Measurements from ENCODE around the gene WDR90.
"Not testable (repeated sequence)": the region's sequence is repeated elsewhere in the genome, so short reads cannot be mapped to it uniquely, and the experiment has no call there.

Gene WDR90

GRCh38 chr16:677316-678190, 28.4 kb downstream of the WDR90 start:
- no peak for DNase-seq

GRCh38 chr16:678209-678857, 29.2 kb downstream of the WDR90 start:
- no peak for DNase-seq

GRCh38 chr16:678858-679813, 30.0 kb downstream of the WDR90 start:
- peak; percentile 69 for DNase-seq

GRCh38 chr16:679814-680624, 30.9 kb downstream of the WDR90 start, which contains the start of gene STUB1:
STUB1 (plus strand) TSS chr16:680410; CDS start chr16:680526, 116 bp downstream.
- DNase-seq: peak; percentile 80

GRCh38 chr16:680625-680945, 31.4 kb downstream of the WDR90 start:
- no peak for DNase-seq

GRCh38 chr16:680967-681745, 32.0 kb downstream of the WDR90 start:
- no peak for DNase-seq

- DNase-seq: peak; percentile 40
These were observed 32.7 kb downstream of the WDR90 start for GRCh38 chr16:681746-682427.

GRCh38 chr16:682493-683395, 33.6 kb downstream of the WDR90 start:
- DNase-seq: no peak

- DNase-seq: no peak
These were observed 34.4 kb downstream of the WDR90 start for GRCh38 chr16:683396-684070.

GRCh38 chr16:684071-684794, 35.1 kb downstream of the WDR90 start, which contains the start of gene JMJD8:
JMJD8 (minus strand) TSS chr16:684334; CDS start chr16:684319, 15 bp downstream.
- peak; percentile 96 for DNase-seq

- DNase-seq: no peak
These were observed 36.0 kb downstream of the WDR90 start for GRCh38 chr16:684961-685696.

- DNase-seq: no peak
These were observed 36.8 kb downstream of the WDR90 start for GRCh38 chr16:685967-686366.

- DNase-seq: no peak
These were observed 37.5 kb downstream of the WDR90 start for GRCh38 chr16:686459-687260.

GRCh38 chr16:687499-687898, 38.3 kb downstream of the WDR90 start:
- no peak for DNase-seq

GRCh38 chr16:689175-689897, 40.2 kb downstream of the WDR90 start:
- DNase-seq: no peak

- not testable (repeated sequence) for DNase-seq
These were observed 42.1 kb downstream of the WDR90 start for GRCh38 chr16:691242-691641.
